ENCODE measurements around the gene NTF3.

NTF3 gene

GRCh38 chr12:5458229-5459050, 26.5 kb downstream of the NTF3 start:
- POLR2A ChIA-PET, result no interaction called here
- Histone ChIP-seq H3K4me1 (ENCODE audit: control insufficient read depth, insufficient read depth, low read length) (no peaks in the 10 kb centered on the region), H3K36me3 (ENCODE audit: control insufficient read depth in 2 of 2, insufficient read depth in 1 of 2, low read length in 2 of 2) (no peaks in the 10 kb centered on the region), H3K9me3 (ENCODE audit: control insufficient read depth, insufficient read depth, low read depth, low read length) (no peaks in the 10 kb centered on the region), H3K27ac (ENCODE audit: extremely low read depth, low read depth, low read length) (no peak overlapping the region), H3K4me3 (ENCODE audit: low read depth, low read length) (no peak overlapping the region)
- CTCF ChIA-PET, result interaction anchor here (0.5 to 1.0 kb wide), 4 partner anchors 16 to 436 kb away, joined by 3 read pairs; no protein-coding TSS in a partner anchor
- TF ChIP-seq ZNF596 (tag by site-specific recombination; IDR thresholded peaks at IDR 0.05) (no peak), SP7 (tag by site-specific recombination; IDR thresholded peaks at IDR 0.05) (no peak), ZXDB (tag by site-specific recombination; IDR thresholded peaks at IDR 0.05) (no peak), BCL6B (tag by site-specific recombination; IDR thresholded peaks at IDR 0.05) (no peak), ZNF248 (tag by site-specific recombination; IDR thresholded peaks at IDR 0.05) (no peak), AEBP2 (tag by site-specific recombination; IDR thresholded peaks at IDR 0.05; ENCODE audit: borderline replicate concordance) (no peak), ZNF692 (tag by site-specific recombination; IDR thresholded peaks at IDR 0.05) (no peak), ZNF23 (tag by site-specific recombination; IDR thresholded peaks at IDR 0.05; ENCODE audit: borderline replicate concordance) (no peak), ZNF658 (tag by site-specific recombination; IDR thresholded peaks at IDR 0.05) (no peak), ZNF785 (tag by site-specific recombination; IDR thresholded peaks at IDR 0.05) (no peak), ZNF624 (tag by site-specific recombination; IDR thresholded peaks at IDR 0.05) (no peak), ZBTB8A (tag by site-specific recombination; IDR thresholded peaks at IDR 0.05) (no peak), SALL2 (tag by site-specific recombination; IDR thresholded peaks at IDR 0.05; ENCODE audit: borderline replicate concordance) (no peak), ZNF791 (tag by site-specific recombination; IDR thresholded peaks at IDR 0.05) (no peak), MEIS1 (CRISPR knock-in tag; IDR thresholded peaks at IDR 0.05; ENCODE audit: borderline replicate concordance) (no peak), ZNF449 (tag by site-specific recombination; IDR thresholded peaks at IDR 0.05) (no peak)

- Histone ChIP-seq H3K4me3 (ENCODE audit: low read depth, low read length) (no peak overlapping the region), H3K36me3 (ENCODE audit: control insufficient read depth in 2 of 2, insufficient read depth in 1 of 2, low read length in 2 of 2) (no peaks in the 10 kb centered on the region), H3K27ac (ENCODE audit: extremely low read depth, low read depth, low read length) (no peak overlapping the region), H3K4me1 (ENCODE audit: control insufficient read depth, insufficient read depth, low read length) (no peaks in the 10 kb centered on the region), H3K9me3 (ENCODE audit: control insufficient read depth, insufficient read depth, low read depth, low read length) (no peaks in the 10 kb centered on the region)
- ChIA-PET CTCF (interaction anchor here (0.5 to 1.0 kb wide), 3 partner anchors 17 to 437 kb away, joined by 3 read pairs; no protein-coding TSS in a partner anchor), POLR2A (no interaction called here)
- TF ChIP-seq ZNF350 (tag by site-specific recombination; IDR thresholded peaks at IDR 0.05), result no peak
- TF ChIP-seq ZNF362 (tag by site-specific recombination; IDR thresholded peaks at IDR 0.05), result no peak
- TF ChIP-seq ZNF548 (tag by site-specific recombination; IDR thresholded peaks at IDR 0.05), result no peak
- TF ChIP-seq SP2 (tag by site-specific recombination; IDR thresholded peaks at IDR 0.05), result no peak
- no peak for TF ChIP-seq ZBTB20 (tag by site-specific recombination; IDR thresholded peaks at IDR 0.05)
- no peak for TF ChIP-seq ZNF416 (tag by site-specific recombination; IDR thresholded peaks at IDR 0.05)
- no peak for TF ChIP-seq ZNF488 (tag by site-specific recombination; IDR thresholded peaks at IDR 0.05)
- no peak for TF ChIP-seq ZNF560 (tag by site-specific recombination; IDR thresholded peaks at IDR 0.05; ENCODE audit: borderline replicate concordance)
- TF ChIP-seq ZNF311 (tag by site-specific recombination; IDR thresholded peaks at IDR 0.05; ENCODE audit: borderline replicate concordance), result no peak
- TF ChIP-seq ZEB2 (tag by site-specific recombination; IDR thresholded peaks at IDR 0.05), result no peak
- no peak for TF ChIP-seq ZNF146 (tag by site-specific recombination; IDR thresholded peaks at IDR 0.05)
Measured at GRCh38 chr12:5459051-5459782, 27.3 kb downstream of the NTF3 start.
